HepG2 (cell line): ENCODE results near the gene NEDD4. TPM values are rescaled to one million over a fixed set of nuclear protein-coding genes. Genes with fewer than 3 reads are reported as not detected.

Source experiments
- KIAA2018 ChIP-seq: sonication (generic); formaldehyde crosslinking; IDR thresholded peaks from 2 replicates; pipeline ENCODE4 v1.5.0; 2020; ENCODE audit warnings: mild to moderate bottlenecking, missing genetic modification reagents, borderline replicate concordance
- NFYC ChIP-seq: IDR thresholded peaks from 2 replicates; pipeline ENCODE4 v1.6.1; 2016; ENCODE audit warnings: missing genetic modification reagents, missing compliant biosample characterization
- POGK ChIP-seq: sonication (generic); formaldehyde crosslinking; conservative IDR thresholded peaks from 2 replicates; pipeline ENCODE4 v1.8.0; 2022; ENCODE audit warnings: mild to moderate bottlenecking, moderate library complexity, missing genetic modification reagents
- TBL1XR1 ChIP-seq: fragments of 150-350 bp; IDR thresholded peaks from 2 replicates; pipeline ENCODE4 v1.6.1; 2014; ENCODE audit warnings: borderline replicate concordance, low read length; ENCODE audit not compliant: partially characterized antibody
- TP53 ChIP-seq: sonication (generic); formaldehyde crosslinking; conservative IDR thresholded peaks from 2 replicates; pipeline ENCODE4 v1.4.0; 2020; ENCODE audit warnings: missing genetic modification reagents
- ZFP36L1 ChIP-seq: sonication (generic); formaldehyde crosslinking; IDR thresholded peaks from 2 replicates; pipeline ENCODE4 v1.8.0; 2022; ENCODE audit warnings: mild to moderate bottlenecking, missing genetic modification reagents, moderate library complexity
- polyA plus RNA-seq, 8 experiments: library from polyadenylated mRNA; depleted of rRNA in 3 of 8; stranded (reverse) in 7 of 8; unstranded in 1 of 8; fragments of >200 nt; fragmentation: Illumina TruSeq in 4 of 8; extraction: Trizol in 4 of 8; gene quantifications; 2 replicates each; pipeline versions ENCODE4 v1.2.1 to v1.2.3, GENCODE V29; 2011 to 2016; ENCODE audit warnings: low read depth in 4 of 8, missing spikeins in 1 of 8, mixed read lengths in 1 of 8; ENCODE audit not compliant: insufficient read depth in 1 of 8
- total RNA-seq, 5 experiments: library from RNA; depleted of rRNA; stranded (reverse); fragments of >200 nt; fragmentation: Illumina TruSeq; extraction: Trizol; gene quantifications; 2 replicates each; pipeline ENCODE4 v1.2.3, GENCODE V29; 2016; ENCODE audit warnings: low read depth in 1 of 5
- TF ChIP-seq, protein P1 (sequence below), 2 experiments: sonication (generic) in 1 of 2; formaldehyde crosslinking in 1 of 2; IDR thresholded peaks; 2 replicates each; pipeline versions ENCODE4 v1.4.0 to v1.6.1; 2016 to 2020; ENCODE audit warnings: borderline replicate concordance in 1 of 2, low read depth in 1 of 2, mild to moderate bottlenecking in 1 of 2, missing genetic modification reagents in 1 of 2
- TF ChIP-seq, protein P2 (sequence below): sonication (generic); formaldehyde crosslinking; IDR thresholded peaks from 2 replicates; pipeline ENCODE4 v1.4.0; 2020; ENCODE audit warnings: missing genetic modification reagents

The NEDD4 gene
- total and polyA plus RNA-seq, 2 of the 13 experiments (the other 11 are each of a cell fraction or from before 2014, with no cell fraction given), result 10.4 to 13.0 TPM

DNA sequence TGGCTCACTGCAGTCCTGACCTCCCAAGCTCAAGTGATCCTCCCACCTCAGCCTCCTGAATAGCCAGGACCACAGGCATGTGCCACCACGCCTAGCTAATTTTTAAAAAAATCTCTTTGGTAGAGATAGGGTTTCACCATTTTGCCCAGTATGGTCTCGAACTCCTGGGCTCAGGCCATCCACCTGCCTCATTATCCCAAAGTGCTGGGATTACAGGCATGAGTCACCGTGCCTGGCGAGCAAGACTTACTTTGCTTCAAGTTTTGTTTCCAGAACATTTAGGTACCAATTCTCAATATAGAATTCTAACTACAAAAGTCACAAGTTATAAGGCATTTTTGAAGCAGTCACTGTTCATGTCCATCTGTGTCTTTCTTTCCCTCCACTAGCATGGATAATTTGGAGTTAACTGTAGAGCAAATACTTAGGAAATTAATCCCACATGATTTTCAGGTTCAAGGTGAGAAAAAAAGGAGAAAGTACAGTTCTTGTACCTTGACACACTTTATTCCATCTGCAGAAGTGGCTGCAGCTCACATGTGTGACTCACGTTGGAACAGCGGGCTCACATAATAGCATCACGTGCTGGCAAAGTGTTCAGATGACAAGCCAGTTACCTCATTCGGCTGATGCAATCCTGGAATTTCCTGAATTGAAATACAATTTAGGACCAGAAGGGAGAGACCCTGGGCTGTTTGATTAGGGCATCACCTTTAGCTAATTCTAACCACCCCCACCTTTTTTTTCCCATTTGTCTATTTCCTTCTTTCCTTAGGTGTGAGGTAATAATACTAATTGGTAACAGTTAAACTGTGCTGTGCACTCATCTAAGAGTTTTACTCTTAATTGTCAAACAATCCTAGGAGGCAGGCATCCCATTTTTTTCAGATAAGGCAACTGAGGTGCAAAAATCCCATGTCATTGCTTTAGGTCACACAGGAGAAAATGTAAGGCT is 46.9 kb upstream of the NEDD4 start (continued):
- TF ChIP-seq, protein P1, sequence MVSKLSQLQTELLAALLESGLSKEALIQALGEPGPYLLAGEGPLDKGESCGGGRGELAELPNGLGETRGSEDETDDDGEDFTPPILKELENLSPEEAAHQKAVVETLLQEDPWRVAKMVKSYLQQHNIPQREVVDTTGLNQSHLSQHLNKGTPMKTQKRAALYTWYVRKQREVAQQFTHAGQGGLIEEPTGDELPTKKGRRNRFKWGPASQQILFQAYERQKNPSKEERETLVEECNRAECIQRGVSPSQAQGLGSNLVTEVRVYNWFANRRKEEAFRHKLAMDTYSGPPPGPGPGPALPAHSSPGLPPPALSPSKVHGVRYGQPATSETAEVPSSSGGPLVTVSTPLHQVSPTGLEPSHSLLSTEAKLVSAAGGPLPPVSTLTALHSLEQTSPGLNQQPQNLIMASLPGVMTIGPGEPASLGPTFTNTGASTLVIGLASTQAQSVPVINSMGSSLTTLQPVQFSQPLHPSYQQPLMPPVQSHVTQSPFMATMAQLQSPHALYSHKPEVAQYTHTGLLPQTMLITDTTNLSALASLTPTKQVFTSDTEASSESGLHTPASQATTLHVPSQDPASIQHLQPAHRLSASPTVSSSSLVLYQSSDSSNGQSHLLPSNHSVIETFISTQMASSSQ (IDR thresholded peaks at IDR 0.05; ENCODE audit: low read depth), result no peak
- TF ChIP-seq, protein P1 (CRISPR knock-in tag; IDR thresholded peaks at IDR 0.05; ENCODE audit: borderline replicate concordance), result no peak
- TF ChIP-seq POGK (CRISPR knock-in tag), result peak; percentile 74; the same call in 1 of the 2 replicates
- TF ChIP-seq TP53 (CRISPR knock-in tag), result no peak
- no peak for TF ChIP-seq NFYC
- TF ChIP-seq, protein P2, sequence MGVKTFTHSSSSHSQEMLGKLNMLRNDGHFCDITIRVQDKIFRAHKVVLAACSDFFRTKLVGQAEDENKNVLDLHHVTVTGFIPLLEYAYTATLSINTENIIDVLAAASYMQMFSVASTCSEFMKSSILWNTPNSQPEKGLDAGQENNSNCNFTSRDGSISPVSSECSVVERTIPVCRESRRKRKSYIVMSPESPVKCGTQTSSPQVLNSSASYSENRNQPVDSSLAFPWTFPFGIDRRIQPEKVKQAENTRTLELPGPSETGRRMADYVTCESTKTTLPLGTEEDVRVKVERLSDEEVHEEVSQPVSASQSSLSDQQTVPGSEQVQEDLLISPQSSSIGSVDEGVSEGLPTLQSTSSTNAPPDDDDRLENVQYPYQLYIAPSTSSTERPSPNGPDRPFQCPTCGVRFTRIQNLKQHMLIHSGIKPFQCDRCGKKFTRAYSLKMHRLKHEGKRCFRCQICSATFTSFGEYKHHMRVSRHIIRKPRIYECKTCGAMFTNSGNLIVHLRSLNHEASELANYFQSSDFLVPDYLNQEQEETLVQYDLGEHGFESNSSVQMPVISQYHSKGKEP (CRISPR knock-in tag), result no peak
- no peak for TF ChIP-seq KIAA2018 (CRISPR knock-in tag)
- TF ChIP-seq ZFP36L1, result no peak
- TF ChIP-seq TBL1XR1, result no peak
